Brain microvascular endothelial cell (primary cell): ENCODE measurements around the gene MSI1.
"Not testable (repeated sequence)": the region's sequence is repeated elsewhere in the genome, so short reads cannot be mapped to it uniquely, and the experiment has no call there.

Experiments
- DNase-seq: peaks from one replicate; pipeline ENCODE4 v3.0.0-alpha.2; 2020
- H3K27ac ChIP-seq: fragments of 250-450 bp; sonication (Bioruptor Pico); 2 replicates; pipeline ENCODE4 v1.5.1; 2020; ENCODE audit warnings: mild to moderate bottlenecking, moderate library complexity
- H3K27me3 ChIP-seq: fragments of 250-450 bp; sonication (Bioruptor Pico); replicated peaks from 2 replicates; pipeline ENCODE4 v1.5.1; 2020; ENCODE audit warnings: mild to moderate bottlenecking
- H3K36me3 ChIP-seq: fragments of 250-450 bp; sonication (Bioruptor Pico); replicated peaks from 2 replicates; pipeline ENCODE4 v1.5.1; 2020; ENCODE audit warnings: mild to moderate bottlenecking
- H3K4me3 ChIP-seq: 2 replicates; pipeline ENCODE4 v1.5.1; 2011; ENCODE audit warnings: low read depth, mild to moderate bottlenecking, control low read depth, low read length, moderate library complexity
- CTCF ChIP-seq: IDR thresholded peaks from 2 replicates; pipeline ENCODE4 v1.5.1; 2011; ENCODE audit warnings: low read depth, mild to moderate bottlenecking, moderate library complexity, low read length, control low read depth, inconsistent platforms; ENCODE audit errors: missing control alignments
- in situ Hi-C: cut with HindIII; loops from 2 replicates; pipeline ENCODE4 v1.10.0; 2017; ENCODE audit warnings: low sequenced_read_pairs, low pct_ligation_motif_present

Gene MSI1

GRCh38 chr12:120339256-120339655 is 29.7 kb downstream of the MSI1 start:
- TF ChIP-seq CTCF = no peak
- in situ Hi-C loops = no loop called here
- Histone ChIP-seq H3K27ac (no peak overlapping the region), H3K27me3 (no peaks in the 10 kb centered on the region), H3K36me3 (no peaks in the 10 kb centered on the region), H3K4me3 (no peak overlapping the region)
- no peak for DNase-seq

- Histone ChIP-seq H3K4me3 (no peak overlapping the region), H3K27me3 (no peaks in the 10 kb centered on the region), H3K36me3 (no peaks in the 10 kb centered on the region), H3K27ac (no peak overlapping the region)
- in situ Hi-C loops = no loop called here
- DNase-seq = no peak
- TF ChIP-seq CTCF = no peak
Observed at GRCh38 chr12:120337730-120338129, 31.2 kb downstream of the MSI1 start.

GRCh38 chr12:120336392-120336791 is 32.6 kb downstream of the MSI1 start:
- DNase-seq, H3K36me3 ChIP-seq, H3K27ac ChIP-seq, H3K27me3 ChIP-seq, H3K4me3 ChIP-seq, in situ Hi-C loops: not testable (repeated sequence)

- in situ Hi-C loops, H3K36me3 ChIP-seq, H3K27me3 ChIP-seq, H3K27ac ChIP-seq, H3K4me3 ChIP-seq: not testable (repeated sequence)
- peak; percentile 76 for TF ChIP-seq CTCF
- DNase-seq = peak; percentile 52
Observed at GRCh38 chr12:120335447-120335846, 33.5 kb downstream of the MSI1 start.

GRCh38 chr12:120332523-120332922 is 36.4 kb downstream of the MSI1 start:
- no peaks in the 10 kb centered on the region for H3K36me3 ChIP-seq
- in situ Hi-C loops = no loop called here
- no peaks in the 10 kb centered on the region for H3K27me3 ChIP-seq
- no peak overlapping the region for H3K4me3 ChIP-seq
- H3K27ac ChIP-seq = no peak overlapping the region
- no peak for DNase-seq
- TF ChIP-seq CTCF = no peak

- TF ChIP-seq CTCF = no peak
- no peaks in the 10 kb centered on the region for H3K27me3 ChIP-seq
- H3K27ac ChIP-seq = no peak overlapping the region
- H3K36me3 ChIP-seq = no peaks in the 10 kb centered on the region
- DNase-seq = no peak
- H3K4me3 ChIP-seq = no peak overlapping the region
- in situ Hi-C loops = no loop called here
Observed at GRCh38 chr12:120332041-120332440, 36.9 kb downstream of the MSI1 start.
